Measurements from ENCODE around the gene IFI30. TPM values are rescaled to one million over a fixed set of nuclear protein-coding genes. Genes with fewer than 3 reads are reported as not detected.
A peak's percentile ranks its signal among the peaks of the same experiment; 100 is the strongest.

IFI30 gene
- total RNA-seq, 1 donor from 2014 or later = 22.8 TPM

DNA sequence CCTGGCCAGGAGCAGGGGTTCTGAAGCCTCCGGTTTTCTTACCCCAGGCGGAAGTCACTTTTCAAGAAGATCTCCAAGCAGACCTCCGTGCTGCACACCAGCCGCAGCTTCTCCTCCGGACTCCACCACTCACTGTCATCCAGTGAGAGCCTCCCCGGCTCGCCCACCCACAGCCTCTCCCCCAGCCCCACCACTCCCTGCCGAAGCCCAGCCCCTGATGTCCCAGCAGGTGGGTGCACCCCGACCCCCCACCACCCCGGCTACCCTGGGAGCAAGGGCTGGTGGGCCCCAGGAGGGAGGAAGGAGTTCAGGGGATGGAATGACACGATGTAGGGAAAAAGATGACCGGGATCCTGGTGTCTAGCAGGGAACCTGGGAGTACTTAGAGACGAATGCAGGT, 26.2 kb upstream of the IFI30 start:
- H3K4me1 Mint-ChIP-seq (ENCODE audit: unreplicated experiment) = peaks cover 4% of the 10 kb centered on the region
- H3K4me3 Mint-ChIP-seq = no peak overlapping the region
- H3K36me3 Mint-ChIP-seq = peaks cover 6% of the 10 kb centered on the region
- no peaks in the 10 kb centered on the region for H3K27me3 Mint-ChIP-seq
- no peaks in the 10 kb centered on the region for H3K9me3 Mint-ChIP-seq
- no peak overlapping the region for H3K27ac Mint-ChIP-seq
- no peak for DNase-seq (ENCODE audit: extremely low spot score, unreplicated experiment)
- TF ChIP-seq, protein P1, sequence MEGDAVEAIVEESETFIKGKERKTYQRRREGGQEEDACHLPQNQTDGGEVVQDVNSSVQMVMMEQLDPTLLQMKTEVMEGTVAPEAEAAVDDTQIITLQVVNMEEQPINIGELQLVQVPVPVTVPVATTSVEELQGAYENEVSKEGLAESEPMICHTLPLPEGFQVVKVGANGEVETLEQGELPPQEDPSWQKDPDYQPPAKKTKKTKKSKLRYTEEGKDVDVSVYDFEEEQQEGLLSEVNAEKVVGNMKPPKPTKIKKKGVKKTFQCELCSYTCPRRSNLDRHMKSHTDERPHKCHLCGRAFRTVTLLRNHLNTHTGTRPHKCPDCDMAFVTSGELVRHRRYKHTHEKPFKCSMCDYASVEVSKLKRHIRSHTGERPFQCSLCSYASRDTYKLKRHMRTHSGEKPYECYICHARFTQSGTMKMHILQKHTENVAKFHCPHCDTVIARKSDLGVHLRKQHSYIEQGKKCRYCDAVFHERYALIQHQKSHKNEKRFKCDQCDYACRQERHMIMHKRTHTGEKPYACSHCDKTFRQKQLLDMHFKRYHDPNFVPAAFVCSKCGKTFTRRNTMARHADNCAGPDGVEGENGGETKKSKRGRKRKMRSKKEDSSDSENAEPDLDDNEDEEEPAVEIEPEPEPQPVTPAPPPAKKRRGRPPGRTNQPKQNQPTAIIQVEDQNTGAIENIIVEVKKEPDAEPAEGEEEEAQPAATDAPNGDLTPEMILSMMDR (conservative IDR thresholded peaks at IDR 0.05) = no peak

GRCh38 chr19:18149596-18149975, 24.0 kb upstream of the IFI30 start:
- TF ChIP-seq, protein P1 (conservative IDR thresholded peaks at IDR 0.05) = no peak
- no peak for DNase-seq (ENCODE audit: extremely low spot score, unreplicated experiment)
- Mint-ChIP-seq H3K9me3 (no peaks in the 10 kb centered on the region), H3K27me3 (no peaks in the 10 kb centered on the region), H3K4me1 (ENCODE audit: unreplicated experiment) (peaks cover 16% of the 10 kb centered on the region), H3K4me3 (no peak overlapping the region), H3K27ac (no peak overlapping the region), H3K36me3 (peaks cover 6% of the 10 kb centered on the region)

GRCh38 chr19:18150776-18151624, 22.6 kb upstream of the IFI30 start:
- peaks cover 6% of the 10 kb centered on the region for H3K36me3 Mint-ChIP-seq
- no peak for DNase-seq (ENCODE audit: extremely low spot score, unreplicated experiment)
- H3K4me1 Mint-ChIP-seq (ENCODE audit: unreplicated experiment) = peaks cover 17% of the 10 kb centered on the region
- no peak overlapping the region for H3K27ac Mint-ChIP-seq
- H3K9me3 Mint-ChIP-seq = no peaks in the 10 kb centered on the region
- peak overlapping the region; percentile 91 for H3K4me3 Mint-ChIP-seq
- TF ChIP-seq, protein P1 (conservative IDR thresholded peaks at IDR 0.05) = no peak
- H3K27me3 Mint-ChIP-seq = no peaks in the 10 kb centered on the region

GRCh38 chr19:18152442-18152816, 21.2 kb upstream of the IFI30 start:
- peak overlapping the region; percentile 96 for H3K27ac Mint-ChIP-seq
- H3K27me3 Mint-ChIP-seq = no peaks in the 10 kb centered on the region
- peak overlapping the region; percentile 91 for H3K4me3 Mint-ChIP-seq
- no peaks in the 10 kb centered on the region for H3K36me3 Mint-ChIP-seq
- TF ChIP-seq, protein P1 (conservative IDR thresholded peaks at IDR 0.05) = peak; percentile 82
- peaks cover 23% of the 10 kb centered on the region for H3K4me1 Mint-ChIP-seq (ENCODE audit: unreplicated experiment)
- DNase-seq (ENCODE audit: extremely low spot score, unreplicated experiment) = peak; percentile 95
- H3K9me3 Mint-ChIP-seq = no peaks in the 10 kb centered on the region

GRCh38 chr19:18152817-18153555, 20.6 kb upstream of the IFI30 start, which contains the start of gene PIK3R2:
PIK3R2 (plus strand) TSS chr19:18153163; CDS start chr19:18155880, 2,717 bp downstream.
- Mint-ChIP-seq H3K27ac (peak within 1 kb of the TSS; percentile 96), H3K4me3 (peak within 1 kb of the TSS; percentile 94), H3K27me3 (no peaks in the 10 kb centered on the region), H3K9me3 (no peaks in the 10 kb centered on the region), H3K36me3 (no peaks in the 10 kb centered on the region), H3K4me1 (ENCODE audit: unreplicated experiment) (peaks cover 23% of the 10 kb centered on the region)
- TF ChIP-seq, protein P1 (conservative IDR thresholded peaks at IDR 0.05) = peak; percentile 4
- DNase-seq (ENCODE audit: extremely low spot score, unreplicated experiment) = peak; percentile 100

Measured in type B pancreatic cell (in vitro differentiated cells).